ENCODE data around the gene CFAP74.

DNA sequence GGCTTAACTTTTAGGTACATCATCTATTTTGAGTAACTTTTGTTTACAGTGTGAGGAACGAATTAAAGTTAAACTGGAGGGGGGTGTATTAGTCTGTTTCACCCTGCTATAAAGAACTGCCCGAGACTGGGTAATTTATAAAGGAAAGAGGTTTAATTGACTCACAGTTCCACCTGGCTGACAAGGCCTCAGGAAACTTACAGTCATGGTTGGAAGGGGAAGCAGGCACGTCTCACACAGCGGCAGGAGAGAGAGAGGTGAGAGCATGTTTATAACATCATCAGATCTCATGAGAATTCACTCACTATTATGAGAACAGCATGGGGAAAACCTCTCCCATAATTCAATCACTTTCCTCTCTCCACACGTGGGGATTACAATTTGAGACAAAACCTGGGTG, 52.6 kb downstream of the CFAP74 start:
- no peak for TF ChIP-seq EZH2 (IDR thresholded peaks at IDR 0.05; ENCODE audit: borderline replicate concordance, low read depth, low read length, poor library complexity, severe bottlenecking)
- TF ChIP-seq, protein P1, sequence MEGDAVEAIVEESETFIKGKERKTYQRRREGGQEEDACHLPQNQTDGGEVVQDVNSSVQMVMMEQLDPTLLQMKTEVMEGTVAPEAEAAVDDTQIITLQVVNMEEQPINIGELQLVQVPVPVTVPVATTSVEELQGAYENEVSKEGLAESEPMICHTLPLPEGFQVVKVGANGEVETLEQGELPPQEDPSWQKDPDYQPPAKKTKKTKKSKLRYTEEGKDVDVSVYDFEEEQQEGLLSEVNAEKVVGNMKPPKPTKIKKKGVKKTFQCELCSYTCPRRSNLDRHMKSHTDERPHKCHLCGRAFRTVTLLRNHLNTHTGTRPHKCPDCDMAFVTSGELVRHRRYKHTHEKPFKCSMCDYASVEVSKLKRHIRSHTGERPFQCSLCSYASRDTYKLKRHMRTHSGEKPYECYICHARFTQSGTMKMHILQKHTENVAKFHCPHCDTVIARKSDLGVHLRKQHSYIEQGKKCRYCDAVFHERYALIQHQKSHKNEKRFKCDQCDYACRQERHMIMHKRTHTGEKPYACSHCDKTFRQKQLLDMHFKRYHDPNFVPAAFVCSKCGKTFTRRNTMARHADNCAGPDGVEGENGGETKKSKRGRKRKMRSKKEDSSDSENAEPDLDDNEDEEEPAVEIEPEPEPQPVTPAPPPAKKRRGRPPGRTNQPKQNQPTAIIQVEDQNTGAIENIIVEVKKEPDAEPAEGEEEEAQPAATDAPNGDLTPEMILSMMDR (conservative IDR thresholded peaks at IDR 0.05; ENCODE audit: low read depth, low read length): no peak
